Activated CD4-positive, alpha-beta T cell treated with anti-CD3 and anti-CD28 coated beads for 1 hour (primary cell): ENCODE results near the gene TIGD6.
"Not testable (repeated sequence)": the region's sequence is repeated elsewhere in the genome, so short reads cannot be mapped to it uniquely, and the experiment has no call there.

ENCODE experiments used
- DNase-seq: peaks from one replicate; pipeline ENCODE4 v3.0.0-alpha.2; 2020

TIGD6 gene

DNA sequence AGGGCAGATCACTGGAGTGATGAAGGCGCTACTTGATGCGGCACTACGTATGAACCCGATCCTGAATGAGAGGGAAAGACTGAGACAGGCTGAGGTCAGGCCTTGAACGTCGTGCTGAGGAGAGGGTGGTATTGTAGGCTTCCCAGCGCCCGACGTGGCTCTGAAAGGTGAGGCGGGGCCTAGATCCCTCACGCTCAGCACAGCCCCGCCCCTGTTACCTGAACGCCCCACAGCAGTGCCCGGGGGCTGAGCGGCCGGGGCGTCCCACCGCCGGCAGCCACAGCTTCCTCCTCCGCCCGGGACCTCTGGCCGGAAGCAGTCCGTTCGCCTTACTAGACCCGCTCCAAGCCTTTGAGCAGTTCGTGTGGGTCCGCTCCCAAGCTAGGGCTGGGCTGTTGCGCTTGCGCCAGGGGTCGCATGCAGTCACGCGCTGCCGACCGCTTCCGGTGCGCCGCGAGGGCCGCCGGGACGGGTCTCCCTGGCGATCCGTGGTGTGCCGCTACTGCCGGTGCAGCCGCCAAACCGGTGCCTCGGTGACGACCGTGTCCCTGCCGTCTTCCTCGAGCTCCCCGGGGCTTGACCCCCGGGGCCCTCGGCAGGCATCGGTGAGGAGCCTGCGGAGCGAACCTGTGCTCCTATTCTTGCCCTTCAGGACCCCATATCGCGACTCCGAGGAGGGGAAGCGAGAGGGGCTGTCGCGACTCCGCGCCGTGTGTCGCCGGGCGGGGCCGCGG, at the start of gene TIGD6, which contains the start of gene HMGXB3:
TSS of gene TIGD6 (minus strand) at position 399 of the 734 bp plus-strand sequence. CDS start 4,306 bp downstream, outside the sequence.
TSS of gene HMGXB3 (plus strand) at position 484 of the 734 bp plus-strand sequence. CDS start 4,114 bp downstream, outside the sequence.
- DNase-seq: peak; percentile 70

DNA sequence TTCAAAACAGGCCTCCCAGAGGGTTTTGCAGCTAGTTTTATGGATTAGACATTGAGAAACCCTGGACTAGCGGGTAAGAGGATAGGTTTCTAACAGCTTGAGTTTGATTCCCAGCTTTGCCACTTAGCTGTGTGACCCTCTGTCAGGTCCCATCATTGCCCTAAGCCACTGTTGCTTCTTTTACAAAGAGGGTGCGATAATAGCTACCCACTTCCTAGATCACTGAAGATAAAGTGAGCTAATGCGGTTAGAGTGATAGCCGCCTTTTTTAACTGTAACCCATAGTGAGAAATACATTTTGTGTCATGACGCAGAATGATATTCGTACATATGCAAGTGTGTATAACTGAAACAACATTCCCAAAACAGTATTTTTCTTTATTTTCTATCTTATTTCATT, 45.6 kb upstream of the TIGD6 start:
- no peak for DNase-seq

- no peak for DNase-seq
Observed at GRCh38 chr5:150045549-150045948, 45.1 kb upstream of the TIGD6 start.

- DNase-seq: no peak
Observed at GRCh38 chr5:150044712-150045111, 44.3 kb upstream of the TIGD6 start.

GRCh38 chr5:150044329-150044681, 43.9 kb upstream of the TIGD6 start:
- DNase-seq: no peak

- no peak for DNase-seq
Observed at GRCh38 chr5:150043657-150044328, 43.3 kb upstream of the TIGD6 start.

DNA sequence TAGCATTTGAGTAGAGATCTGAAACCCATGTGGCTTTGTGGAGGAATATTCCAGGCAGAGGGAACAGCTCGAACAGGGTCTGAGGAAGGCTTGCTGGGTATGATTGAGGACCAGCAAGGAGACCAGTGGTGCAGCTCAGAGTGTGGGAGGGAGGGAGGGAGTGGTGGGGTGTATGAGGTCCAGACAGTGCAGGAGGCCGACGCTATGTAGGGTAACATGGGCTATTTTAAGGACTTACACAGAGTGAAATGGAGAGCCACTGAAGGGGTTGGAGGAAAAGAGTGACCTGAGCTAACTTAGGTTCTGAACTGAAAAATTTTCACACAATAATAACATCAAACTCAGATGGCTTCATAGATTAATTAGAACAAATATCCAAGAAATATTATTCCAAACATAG, 42.0 kb upstream of the TIGD6 start:
- no peak for DNase-seq

DNA sequence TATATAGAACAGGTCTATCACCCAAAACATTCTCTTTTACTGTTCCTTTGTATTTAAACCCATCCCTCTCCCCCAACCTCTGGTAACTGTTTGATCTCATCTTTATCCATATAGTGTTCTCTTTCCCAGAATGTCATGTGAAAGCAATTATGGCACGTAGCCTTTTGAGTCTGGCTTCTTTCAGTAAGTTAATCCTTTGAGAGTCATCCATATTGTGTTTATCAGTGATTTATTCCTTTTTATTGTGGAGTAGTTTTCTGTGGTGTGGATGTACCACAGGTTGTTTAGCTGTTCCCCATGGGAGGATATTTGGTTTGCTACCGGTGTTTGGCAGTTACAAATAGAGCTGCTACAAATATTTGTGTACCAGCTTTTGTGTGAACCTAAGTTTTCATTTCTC, 38.1 kb upstream of the TIGD6 start:
- no peak for DNase-seq

DNA sequence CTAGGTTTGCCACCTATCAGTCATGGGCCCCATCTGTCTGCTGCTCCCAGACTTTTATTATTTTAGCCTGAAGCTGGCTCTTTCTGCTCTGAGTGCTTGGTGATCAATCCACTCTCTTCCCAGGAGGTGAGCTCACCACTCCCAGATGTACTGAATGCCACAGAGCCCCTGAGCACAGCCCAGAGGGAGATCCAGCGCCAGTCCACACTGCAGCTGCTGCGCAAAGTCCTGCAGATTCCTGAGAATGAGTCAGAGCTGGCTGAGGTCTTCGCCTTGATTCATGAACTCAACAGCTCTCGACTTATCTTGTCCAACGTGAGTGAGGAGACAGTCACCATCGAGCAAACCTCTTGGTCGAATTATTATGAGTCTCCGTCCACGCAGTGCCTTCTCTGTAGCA, 36.1 kb upstream of the TIGD6 start:
- no peak for DNase-seq

DNA sequence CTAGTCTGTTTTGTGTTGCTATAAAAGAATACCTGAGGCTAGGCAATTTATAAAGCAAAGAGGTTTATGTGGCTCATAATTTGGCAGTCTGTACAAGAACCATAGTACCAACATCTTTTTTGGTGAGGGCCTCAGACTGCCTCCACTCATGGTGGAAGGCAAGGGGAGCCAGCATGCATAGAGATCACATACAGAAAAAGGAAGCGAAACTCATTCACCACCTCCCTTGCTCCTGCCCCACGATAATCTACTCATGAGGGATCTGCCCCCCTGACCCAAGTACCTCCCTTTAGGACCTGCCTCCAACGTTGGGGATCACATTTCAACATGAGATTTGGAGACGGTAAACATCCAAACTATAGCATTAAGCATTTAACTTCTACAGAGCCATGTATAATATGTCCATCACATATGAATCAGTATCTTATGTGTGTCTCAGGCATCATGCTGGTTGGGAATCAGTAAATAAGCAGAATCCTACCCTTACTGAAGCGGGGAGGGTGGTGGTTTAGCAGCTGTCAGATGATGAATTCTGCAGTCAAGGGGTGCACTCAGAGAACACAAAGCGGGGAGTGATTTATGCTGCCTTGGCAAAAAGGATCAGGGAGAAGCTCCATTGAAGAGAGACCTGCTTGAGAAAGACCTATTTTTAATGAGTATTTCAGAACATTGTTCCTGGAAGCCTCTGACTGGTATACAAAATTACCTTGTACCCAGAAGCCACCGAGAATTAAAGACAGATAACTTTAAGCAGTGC, 34.9 kb upstream of the TIGD6 start:
- DNase-seq: no peak

DNA sequence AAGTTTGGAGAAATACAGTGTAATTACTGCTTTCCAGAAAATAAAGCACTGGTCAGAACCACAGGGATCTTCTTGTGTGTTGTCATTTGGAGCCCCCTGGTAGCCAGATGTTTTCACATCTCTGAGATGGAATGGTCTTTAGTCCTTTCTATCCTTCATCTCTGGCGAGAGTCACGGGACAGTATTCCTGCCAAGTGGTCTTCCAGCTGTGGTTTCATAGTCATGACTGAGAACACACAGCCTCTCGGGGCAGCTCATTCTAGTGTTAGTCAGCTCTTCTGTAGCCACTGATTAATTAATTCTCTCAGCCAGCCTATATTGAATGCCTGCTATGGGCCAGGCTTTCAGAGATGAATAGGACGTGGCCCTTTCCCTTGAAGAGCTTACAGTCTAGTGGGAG, 34.2 kb upstream of the TIGD6 start:
- DNase-seq: no peak

DNA sequence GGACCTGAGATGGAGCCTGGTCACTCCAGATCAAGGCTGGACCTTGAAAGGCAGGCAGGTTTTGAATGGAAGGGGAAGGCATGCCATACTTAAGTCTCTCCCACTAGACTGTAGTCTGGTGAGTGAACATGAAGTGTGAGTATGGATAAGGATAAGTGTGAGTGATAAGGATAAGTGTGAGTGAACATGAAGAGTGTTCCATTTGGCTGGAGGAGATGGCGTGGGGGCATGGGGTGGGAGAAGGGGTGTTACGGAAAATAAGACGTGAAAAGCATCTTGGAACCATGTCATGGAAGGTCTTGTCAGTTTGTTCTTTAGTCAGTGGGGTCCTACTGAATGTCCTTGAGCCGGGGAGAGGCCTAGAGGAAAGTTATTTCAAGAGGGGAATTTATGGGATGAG, 32.9 kb upstream of the TIGD6 start:
- no peak for DNase-seq

- not testable (repeated sequence) for DNase-seq
Observed at GRCh38 chr5:150028047-150028446, 27.6 kb upstream of the TIGD6 start.

DNA sequence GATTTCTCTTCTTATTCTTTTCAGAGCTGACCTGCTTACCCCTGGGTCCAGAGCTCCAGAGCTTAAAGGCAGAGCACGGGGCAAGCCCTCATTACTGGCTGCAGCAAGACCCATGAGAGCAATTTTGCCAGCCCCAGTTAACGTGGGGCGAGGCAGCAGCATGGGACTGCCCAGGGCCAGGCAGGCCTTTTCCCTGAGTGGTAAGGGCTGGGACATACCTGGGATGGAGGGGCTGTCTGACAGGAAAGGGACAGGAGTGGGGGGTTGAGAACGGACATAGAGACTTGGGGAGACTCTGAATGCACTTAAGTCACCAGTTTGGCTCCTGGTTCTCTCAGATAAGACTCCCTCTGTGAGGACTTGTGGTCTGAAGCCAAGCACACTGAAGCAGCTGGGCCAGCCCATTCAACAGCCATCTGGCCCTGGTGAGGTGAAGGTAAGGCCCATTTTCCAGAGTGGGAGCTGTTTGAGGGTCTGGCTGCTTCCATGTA, 26.3 kb upstream of the TIGD6 start:
- DNase-seq: no peak

- no peak for DNase-seq
Observed at GRCh38 chr5:150024346-150024984, 24.0 kb upstream of the TIGD6 start.

DNA sequence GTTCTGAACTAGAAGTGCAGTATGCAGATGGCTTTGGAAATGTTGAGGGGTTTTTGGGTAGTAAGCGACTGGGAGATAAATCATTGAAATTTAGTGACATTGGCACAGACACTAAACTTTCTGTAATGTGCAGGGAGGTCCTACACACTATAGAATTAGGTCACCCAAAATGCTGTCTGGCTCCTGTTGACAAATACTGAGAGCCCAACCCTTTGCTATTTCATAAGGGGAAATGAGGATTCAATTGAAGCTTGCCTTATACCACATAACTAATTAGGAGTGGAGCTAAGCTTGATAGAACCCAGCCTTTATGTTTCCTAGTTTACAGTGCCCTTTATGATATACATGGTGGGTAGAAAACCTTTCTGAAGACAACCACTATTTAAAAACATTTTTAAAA, 22.7 kb upstream of the TIGD6 start:
- DNase-seq: no peak

- no peak for DNase-seq
Observed at GRCh38 chr5:150022681-150023080, 22.2 kb upstream of the TIGD6 start.

DNA sequence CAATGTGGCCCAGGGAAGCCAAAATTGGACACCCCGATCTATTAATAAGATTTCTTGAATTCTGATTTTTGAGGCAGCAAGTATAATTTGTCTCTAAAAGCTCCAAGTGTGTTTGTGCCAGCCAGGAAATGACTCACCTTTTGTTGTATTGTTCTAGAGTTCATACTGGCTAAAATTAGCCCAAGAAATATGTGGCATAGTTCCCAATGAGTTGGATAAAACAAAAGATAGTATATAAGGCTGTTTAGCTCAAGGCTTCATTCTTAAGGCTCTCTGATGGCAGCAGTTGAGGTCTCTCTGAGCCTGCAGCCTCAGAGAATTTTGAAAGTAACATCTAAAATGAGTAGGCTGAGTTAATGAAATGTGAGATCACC, 21.7 kb upstream of the TIGD6 start:
- no peak for DNase-seq

GRCh38 chr5:150021491-150022157, 21.2 kb upstream of the TIGD6 start:
- no peak for DNase-seq

GRCh38 chr5:150020249-150020648, 19.8 kb upstream of the TIGD6 start:
- no peak for DNase-seq

GRCh38 chr5:150017226-150018005, 17.0 kb upstream of the TIGD6 start:
- no peak for DNase-seq

DNA sequence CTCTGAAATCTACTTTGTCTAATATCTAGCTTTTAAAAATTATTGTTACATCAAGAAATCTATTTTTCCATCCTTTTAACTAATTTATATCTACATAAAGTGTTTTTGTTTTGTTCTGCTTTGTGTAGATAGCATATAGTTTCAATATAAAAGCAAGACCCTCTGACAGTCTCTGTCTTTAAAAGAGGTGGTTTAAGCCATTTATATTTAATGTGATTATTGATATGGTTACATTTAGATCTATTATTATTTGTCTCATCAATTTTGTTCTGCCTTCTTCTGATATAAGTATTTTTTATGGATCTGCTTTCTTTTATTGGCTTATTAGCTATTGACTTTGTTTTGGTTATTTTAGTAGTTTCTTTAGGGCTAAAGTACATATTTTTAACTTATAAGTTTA, 16.1 kb upstream of the TIGD6 start:
- no peak for DNase-seq
